T-cell (primary cell): ENCODE data around the gene TMEM131L. TPM values are rescaled to one million over a fixed set of nuclear protein-coding genes. Genes with fewer than 3 reads are reported as not detected.

Experiments used
- ATAC-seq, 4 experiments: fragments of 200-7000 bp in 3 of 4; fragments of 150-1000 bp in 1 of 4; cut with Tn5 transposase; replicated peaks in 1 of 4; 1 replicate in 3 of 4; 2 replicates in 1 of 4; pipeline ENCODE4 v1.10.0; 2021; ENCODE audit warnings: moderate library complexity in 3 of 4, mild to moderate bottlenecking in 2 of 4, moderate number of reproducible peaks in 1 of 4
- CTCF ChIA-PET, 2 donors: fragments of 300-600 bp; sonication (Branson Sonifier 250); formaldehyde crosslinking; loops; one replicate each; lab custom pipeline; 2022; ENCODE audit warnings: antibody characterized with exemption in 2 of 2; lab: Charles Lee
- POLR2A ChIA-PET, 2 donors: fragments of 300-600 bp; sonication (Branson Sonifier 250); formaldehyde crosslinking; loops; one replicate each; lab custom pipeline; 2022; ENCODE audit warnings: antibody characterized with exemption in 2 of 2; lab: Charles Lee
- DNase-seq, 35 experiments: peaks; one replicate each; pipeline versions ENCODE4 v3.0.0 to v3.0.0-alpha.2; 2013 to 2023
- H3K27ac ChIP-seq: one replicate; pipeline ENCODE4 v1.5.1; 2013; ENCODE audit warnings: low read length
- H3K27me3 ChIP-seq, 2 experiments: replicated peaks in 1 of 2; 1 replicate in 1 of 2; 2 replicates in 1 of 2; pipeline versions ENCODE4 v1.6.1 to v1.7.0; 2013; ENCODE audit warnings: low read length in 1 of 2, mixed read lengths in 1 of 2; ENCODE audit not compliant: control insufficient read depth in 2 of 2, insufficient read depth in 2 of 2; ENCODE audit errors: extremely low read depth in 1 of 2
- H3K36me3 ChIP-seq, 2 donors: 1 replicate in 1 of 2; 2 replicates in 1 of 2; pipeline versions ENCODE4 v1.6.1 to v1.7.0; 2013; ENCODE audit warnings: low read length in 1 of 2; ENCODE audit not compliant: control insufficient read depth in 2 of 2, insufficient read depth in 1 of 2; ENCODE audit errors: extremely low read depth in 1 of 2
- H3K4me1 ChIP-seq, 2 experiments: 1 replicate in 1 of 2; 2 replicates in 1 of 2; pipeline versions ENCODE4 v1.6.1 to v1.7.0; 2013; ENCODE audit warnings: low read length in 2 of 2, mixed read lengths in 1 of 2; ENCODE audit not compliant: insufficient read depth in 2 of 2, control insufficient read depth in 1 of 2; ENCODE audit errors: extremely low read depth in 1 of 2
- H3K4me3 ChIP-seq, 2 donors: 1 replicate in 1 of 2; 2 replicates in 1 of 2; pipeline versions ENCODE4 v1.5.1 to v1.7.0; 2013; ENCODE audit warnings: mild to moderate bottlenecking in 2 of 2, low read length in 1 of 2, moderate library complexity in 1 of 2; ENCODE audit not compliant: control insufficient read depth in 1 of 2; ENCODE audit errors: extremely low read depth in 1 of 2
- H3K9me3 ChIP-seq: 2 replicates; pipeline ENCODE4 v1.7.0; 2013
- H3K27ac Mint-ChIP-seq, 2 donors: one replicate each; pipeline ENCODE4 v1.8.0; 2020 to 2021; ENCODE audit warnings: mild to moderate bottlenecking in 2 of 2, mixed read lengths in 2 of 2
- H3K27me3 Mint-ChIP-seq, 2 donors: one replicate each; pipeline ENCODE4 v1.8.0; 2021 to 2022; ENCODE audit warnings: mixed read lengths in 2 of 2
- H3K36me3 Mint-ChIP-seq: one replicate; pipeline ENCODE4 v1.8.0; 2021; ENCODE audit warnings: mixed read lengths
- H3K4me1 Mint-ChIP-seq, 3 donors: one replicate each; pipeline ENCODE4 v1.8.0; 2020 to 2022; ENCODE audit warnings: mixed read lengths in 3 of 3, mild to moderate bottlenecking in 1 of 3
- H3K4me3 Mint-ChIP-seq, 3 donors: one replicate each; pipeline ENCODE4 v1.8.0; 2020 to 2022; ENCODE audit warnings: mild to moderate bottlenecking in 3 of 3, mixed read lengths in 3 of 3, moderate library complexity in 3 of 3
- H3K9me3 Mint-ChIP-seq, 3 donors: one replicate each; pipeline ENCODE4 v1.8.0; 2020 to 2022; ENCODE audit warnings: mixed read lengths in 3 of 3
- WGBS: methylation state at CpG from one replicate; pipeline ENCODE4 v1.1.5; 2013; ENCODE audit warnings: missing lambda C conversion rate; ENCODE audit not compliant: insufficient coverage; 5-methylcytosine and 5-hydroxymethylcytosine counted together
- total RNA-seq, 35 experiments: library from RNA in 6 of 35; stranded (reverse) in 6 of 35; fragments of 120-200 nt in 1 of 35; gene quantifications; one replicate each; pipeline versions ENCODE4 v1.2.1 to v1.2.4 and lab custom pipeline; 2013 to 2026

The TMEM131L gene
- total RNA-seq, 5 donors from 2014 or later (not counting 1 experiment from before 2014, with no cell fraction given), result 60.7 to 115 (median 72.6) TPM

DNA sequence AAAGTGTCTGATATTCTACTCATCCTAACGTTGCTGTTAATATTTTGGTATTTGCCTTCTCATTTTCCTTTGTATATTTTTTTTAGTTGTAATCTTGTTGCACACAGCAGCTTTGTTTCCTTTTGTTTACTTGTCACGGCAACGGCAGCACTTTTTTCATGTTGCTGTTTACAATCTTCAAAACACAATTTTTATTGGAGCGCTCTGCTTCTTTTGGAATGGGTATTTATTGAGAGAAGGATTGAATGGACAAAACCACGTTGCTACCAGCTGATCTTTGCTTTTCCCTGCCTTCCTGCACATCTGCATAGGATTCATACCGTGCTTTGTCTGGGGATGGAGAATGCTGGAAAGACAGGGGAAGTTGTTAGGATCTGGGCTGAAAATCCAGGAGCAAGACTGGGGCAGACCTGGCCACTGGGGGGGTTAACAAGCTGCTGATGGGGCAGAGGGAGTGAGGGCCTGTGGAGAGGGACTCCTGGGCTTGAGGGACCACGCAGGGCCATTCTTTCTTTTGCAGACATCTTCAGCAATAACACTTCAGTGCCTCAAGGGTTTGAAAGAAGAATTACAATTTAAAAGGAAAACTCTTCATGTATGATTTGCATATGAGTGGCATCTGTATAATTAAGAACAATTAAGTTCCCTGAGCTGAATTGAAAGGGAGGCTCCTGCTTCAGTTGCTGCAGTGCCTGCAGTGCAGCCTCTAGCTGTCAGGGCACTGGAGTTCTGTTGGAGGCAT lies 69.8 kb downstream of the TMEM131L start:
- peak in 3 of 4 experiments; percentile 38 to 63 (median 57) for ATAC-seq
- POLR2A ChIA-PET, result interaction anchor here (0.6 to 1.3 kb wide), 5 partner anchors 16 to 1877 kb away, joined by 3 to 11 read pairs (median 3); partner anchors contain the start of gene TMEM131L (in 1 of the 2)
- peaks cover 0 to 23% of the 10 kb centered on the region in 2 donors for H3K36me3 ChIP-seq

DNA sequence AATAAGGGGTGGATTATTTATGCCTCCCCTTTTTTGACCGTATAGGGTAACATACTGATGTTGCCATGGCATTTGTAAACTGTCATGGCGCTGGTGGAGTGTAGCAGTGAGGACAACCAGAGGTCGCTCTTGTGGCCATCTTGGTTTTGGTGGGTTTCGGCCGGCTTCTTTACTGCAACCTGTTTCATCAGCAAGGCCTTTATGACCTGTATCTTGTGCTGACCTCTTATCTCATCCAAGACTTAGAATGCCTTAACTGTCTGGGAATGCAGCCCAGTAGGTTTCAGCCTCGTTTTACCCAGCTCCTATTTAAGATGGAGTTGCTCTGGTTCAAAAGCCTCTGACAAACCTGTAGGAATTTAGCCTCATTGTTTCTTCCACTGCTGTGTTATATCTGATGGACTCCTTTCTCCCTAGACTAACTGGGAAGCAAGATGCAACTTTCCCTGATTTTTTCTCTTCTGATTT lies 71.4 kb downstream of the TMEM131L start:
- Histone ChIP-seq H3K4me3 (no peak overlapping the region), H3K27me3 (no peaks in the 10 kb centered on the region), H3K9me3 (no peaks in the 10 kb centered on the region), H3K4me1 (peaks cover 52 to 78% of the 10 kb centered on the region in 2 experiments), H3K27ac (peak overlapping the region; percentile 4), H3K36me3 (peaks cover 0 to 23% of the 10 kb centered on the region in 2 donors)
- H3K36me3 Mint-ChIP-seq, result peaks cover 24% of the 10 kb centered on the region
- peak overlapping the region; percentile 82 to 88 for H3K27ac Mint-ChIP-seq
- DNase-seq (no peak), ATAC-seq (no peak)
- ChIA-PET POLR2A (no interaction called here), CTCF (no interaction called here)
- peak overlapping the region in 1 of 3 donors; percentile 49 for H3K4me3 Mint-ChIP-seq
- H3K27me3 Mint-ChIP-seq, result no peaks in the 10 kb centered on the region
- no peaks in the 10 kb centered on the region for H3K9me3 Mint-ChIP-seq
- peaks cover 94 to 96% (median 96%) of the 10 kb centered on the region in 3 donors for H3K4me1 Mint-ChIP-seq
- WGBS, result 95% methylated on average over 3 of the region's 6 CpGs

More for the DNA sequence above, 69.8 kb downstream of the TMEM131L start:
- no peaks in the 10 kb centered on the region for H3K9me3 ChIP-seq
- H3K4me3 ChIP-seq, result no peak overlapping the region
- H3K27me3 ChIP-seq, result no peaks in the 10 kb centered on the region
- peaks cover 93 to 94% (median 93%) of the 10 kb centered on the region in 3 donors for H3K4me1 Mint-ChIP-seq
- DNase-seq, result peak in 1 of 35 experiments; percentile 45
- no peaks in the 10 kb centered on the region for H3K27me3 Mint-ChIP-seq
- peak overlapping the region; percentile 47 to 69 (median 58) for H3K4me3 Mint-ChIP-seq
- peaks cover 67 to 73% of the 10 kb centered on the region in 2 experiments for H3K4me1 ChIP-seq
- H3K27ac Mint-ChIP-seq, result peak overlapping the region; percentile 90 to 94
- WGBS, result 100% methylated on average over 1 of the region's 7 CpGs
- H3K27ac ChIP-seq, result peak overlapping the region; percentile 59
- no peaks in the 10 kb centered on the region for H3K9me3 Mint-ChIP-seq
- CTCF ChIA-PET, result interaction anchor here in 1 of 2 donors (0.6 to 1.7 kb wide), 8 partner anchors 14 to 432 kb away, joined by 3 to 7 read pairs (median 3); no protein-coding TSS in a partner anchor
- H3K36me3 Mint-ChIP-seq, result peaks cover 20% of the 10 kb centered on the region

DNA sequence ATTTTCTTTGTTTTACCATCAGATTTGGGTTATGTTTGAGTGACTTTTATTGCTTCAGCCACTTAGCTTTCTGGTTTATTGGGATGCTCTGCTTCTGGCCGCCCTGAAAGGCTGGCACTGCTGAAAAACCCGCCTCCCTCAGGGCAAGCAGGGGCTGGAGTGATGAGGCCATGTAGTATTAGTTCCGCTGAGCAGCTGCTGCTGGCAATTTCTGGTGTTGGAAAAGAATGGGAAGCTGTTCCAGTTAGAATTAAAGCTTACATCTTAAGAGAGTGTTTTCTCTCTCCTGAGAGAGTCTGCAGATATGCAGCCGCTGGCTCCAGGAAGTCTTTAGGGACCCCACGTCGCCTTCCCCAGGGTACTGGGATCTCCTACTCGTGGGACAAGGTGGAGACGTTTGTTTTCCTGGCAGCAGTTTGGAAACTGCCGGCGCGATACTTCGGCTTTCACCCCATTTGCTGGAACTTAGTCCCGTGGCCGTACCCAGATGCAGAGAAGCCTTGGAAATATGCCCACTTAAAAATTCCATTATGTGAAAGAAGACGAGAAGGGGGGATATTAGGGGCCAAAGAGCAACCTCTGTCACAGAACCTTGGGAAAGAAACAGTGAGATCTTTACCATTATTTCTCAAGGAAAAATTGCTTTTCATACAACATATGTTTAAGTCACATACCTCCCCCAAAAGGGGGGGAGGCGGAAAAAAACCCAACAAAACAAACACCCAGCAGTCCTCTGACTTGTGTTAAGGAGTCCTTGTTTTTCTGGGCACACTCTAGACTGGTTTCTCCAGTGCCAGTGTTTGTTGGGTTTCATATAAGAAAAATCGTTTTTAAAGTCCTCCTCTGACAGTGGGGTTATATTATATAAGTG lies 72.6 kb downstream of the TMEM131L start:
- Histone ChIP-seq H3K4me1 (peaks cover 43 to 72% of the 10 kb centered on the region in 2 experiments), H3K27ac (no peak overlapping the region)
- no peaks in the 10 kb centered on the region for H3K27me3 Mint-ChIP-seq

DNA sequence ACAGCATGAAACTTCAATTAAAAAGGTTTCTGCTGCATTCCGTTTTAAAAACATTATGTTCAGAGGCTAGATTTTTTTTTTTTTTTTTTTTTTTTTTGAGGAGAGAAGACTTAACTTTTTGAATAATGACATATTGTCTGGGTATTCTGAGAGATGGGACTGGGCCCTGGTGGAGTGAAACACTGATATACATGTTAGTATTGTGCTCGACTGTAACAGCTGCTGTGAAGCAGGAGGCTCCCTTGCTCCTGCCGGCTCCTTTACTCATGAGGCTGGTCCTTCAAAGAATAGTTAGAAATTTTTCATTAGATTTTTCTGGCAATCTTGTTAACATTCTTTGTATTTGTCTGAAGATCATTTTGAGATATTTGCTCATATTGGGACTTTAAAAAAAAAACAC lies 73.3 kb downstream of the TMEM131L start:
- H3K4me3 Mint-ChIP-seq, result peak overlapping the region in 1 of 3 donors; percentile 12
- Histone ChIP-seq H3K27ac (no peak overlapping the region), H3K4me3 (no peak overlapping the region), H3K9me3 (no peaks in the 10 kb centered on the region), H3K4me1 (peaks cover 39 to 72% of the 10 kb centered on the region in 2 experiments), H3K27me3 (no peaks in the 10 kb centered on the region), H3K36me3 (peaks cover 0 to 27% of the 10 kb centered on the region in 2 donors)
- ChIA-PET POLR2A (interaction anchor here in 1 of 2 donors (0.6 kb wide), 1 partner anchor 57 kb away, joined by 3 read pairs; no protein-coding TSS in a partner anchor), CTCF (interaction anchor here (0.7 kb wide), 2 partner anchors 10 to 31 kb away, joined by 7 to 11 read pairs; no protein-coding TSS in a partner anchor)
- WGBS, result 93% methylated on average over 2 of the region's 3 CpGs
- H3K27me3 Mint-ChIP-seq, result no peaks in the 10 kb centered on the region
- H3K4me1 Mint-ChIP-seq, result peaks cover 82 to 98% (median 95%) of the 10 kb centered on the region in 3 donors
- H3K36me3 Mint-ChIP-seq, result peaks cover 26% of the 10 kb centered on the region
- H3K27ac Mint-ChIP-seq, result peak overlapping the region; percentile 38 to 88
- ATAC-seq (no peak), DNase-seq (no peak)
- H3K9me3 Mint-ChIP-seq, result no peaks in the 10 kb centered on the region

More for the DNA sequence above, 72.6 kb downstream of the TMEM131L start:
- Histone ChIP-seq H3K36me3 (peaks cover 0 to 20% of the 10 kb centered on the region in 2 donors), H3K9me3 (no peaks in the 10 kb centered on the region), H3K27me3 (no peaks in the 10 kb centered on the region), H3K4me3 (no peak overlapping the region)
- no peaks in the 10 kb centered on the region for H3K9me3 Mint-ChIP-seq
- H3K27ac Mint-ChIP-seq, result peak overlapping the region; percentile 38 to 88
- ChIA-PET POLR2A (interaction anchor here in 1 of 2 donors (0.6 kb wide), 1 partner anchor 57 kb away, joined by 3 read pairs; no protein-coding TSS in a partner anchor), CTCF (interaction anchor here (0.6 to 0.7 kb wide), 3 partner anchors 10 to 379 kb away, joined by 3 to 11 read pairs (median 7); no protein-coding TSS in a partner anchor)
- WGBS, result 93% methylated on average over 8 of the region's 17 CpGs
- DNase-seq, result no peak
- peak overlapping the region in 1 of 3 donors; percentile 49 for H3K4me3 Mint-ChIP-seq
- ATAC-seq, result no peak
- H3K36me3 Mint-ChIP-seq, result peaks cover 26% of the 10 kb centered on the region
- peaks cover 87 to 96% (median 95%) of the 10 kb centered on the region in 3 donors for H3K4me1 Mint-ChIP-seq

DNA sequence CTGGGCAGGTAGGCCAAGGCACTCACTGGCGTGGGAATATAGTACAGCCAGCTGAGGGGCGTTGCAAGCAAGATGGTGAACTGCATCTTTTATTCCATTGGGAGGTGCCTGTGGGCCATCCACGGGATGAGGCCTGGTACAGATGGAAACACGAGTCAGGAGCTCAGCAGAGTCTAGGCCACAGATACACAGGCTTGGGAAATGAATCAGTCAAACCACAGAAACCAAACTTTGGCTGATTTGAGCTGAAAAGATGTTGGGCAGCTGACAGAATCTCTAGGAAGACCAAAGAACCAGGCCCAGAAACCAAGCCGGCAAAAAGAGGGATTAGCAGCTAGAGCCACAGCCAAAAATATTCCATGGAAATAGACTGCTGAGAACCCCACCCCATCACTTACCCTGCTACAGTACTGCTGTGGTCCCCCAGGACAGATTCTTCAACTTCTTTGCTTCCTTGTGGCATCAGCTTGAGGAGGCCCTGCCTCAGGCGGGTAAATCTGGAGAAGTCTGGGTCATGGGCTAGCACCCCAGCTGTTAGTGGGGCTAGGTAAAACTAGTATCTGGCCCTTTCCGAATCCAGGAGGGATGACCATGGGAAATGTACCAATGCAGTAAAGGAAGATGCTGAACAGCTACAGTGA lies 75.4 kb downstream of the TMEM131L start:
- no peak overlapping the region for H3K4me3 ChIP-seq
- H3K4me1 ChIP-seq, result peaks cover 24 to 65% of the 10 kb centered on the region in 2 experiments
- DNase-seq (no peak), ATAC-seq (peak in 3 of 4 experiments; percentile 30 to 45 (median 31))
- WGBS, result 65% methylated on average over 6 of the region's 7 CpGs
- H3K27me3 ChIP-seq, result no peaks in the 10 kb centered on the region
- H3K36me3 ChIP-seq, result peaks cover 0 to 25% of the 10 kb centered on the region in 2 donors
- Mint-ChIP-seq H3K4me3 (peak overlapping the region in 1 of 3 donors; percentile 38), H3K27me3 (no peaks in the 10 kb centered on the region), H3K36me3 (peaks cover 24% of the 10 kb centered on the region), H3K9me3 (no peaks in the 10 kb centered on the region), H3K27ac (peak overlapping the region; percentile 19 to 36), H3K4me1 (peaks cover 75 to 90% (median 87%) of the 10 kb centered on the region in 3 donors)
- no peaks in the 10 kb centered on the region for H3K9me3 ChIP-seq
- ChIA-PET POLR2A (interaction anchor here in 1 of 2 donors (0.6 kb wide), 1 partner anchor 58 kb away, joined by 4 read pairs; no protein-coding TSS in a partner anchor), CTCF (interaction anchor here (0.5 to 1.6 kb wide), 4 partner anchors 10 to 105 kb away, joined by 3 to 5 read pairs (median 4); no protein-coding TSS in a partner anchor)
- H3K27ac ChIP-seq, result peak overlapping the region; percentile 20
